ENCODE data around the gene CACNB3.
A peak's percentile ranks its signal among the peaks of the same experiment; 100 is the strongest.
"Not testable (repeated sequence)": the region's sequence is repeated elsewhere in the genome, so short reads cannot be mapped to it uniquely, and the experiment has no call there.

CACNB3 gene

DNA sequence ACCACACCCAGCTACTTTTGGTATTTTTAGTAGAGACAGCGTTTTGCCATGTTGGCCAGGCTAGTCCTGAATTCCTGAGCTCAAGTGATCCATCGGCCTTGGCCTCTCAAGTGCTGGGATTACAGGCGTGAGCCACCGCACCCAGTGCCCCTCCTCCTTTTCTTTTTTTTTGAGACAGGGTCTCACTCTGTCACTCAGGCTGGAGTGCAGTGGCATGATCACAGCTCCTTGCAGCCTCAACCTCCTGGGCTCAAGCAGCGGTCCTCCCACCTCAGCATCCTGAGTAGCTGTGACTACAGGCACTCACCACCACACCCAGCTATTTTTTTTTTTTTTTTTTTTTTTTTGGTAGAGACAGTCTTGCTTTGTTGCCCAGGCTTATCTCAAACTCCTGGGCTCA, 41.9 kb downstream of the CACNB3 start:
- peaks cover 15% of the 10 kb centered on the region; the same call in 1 of the 2 replicates for H3K27me3 ChIP-seq (ENCODE audit: control insufficient read depth, insufficient read depth, low read length)
- not testable (repeated sequence) for H3K27ac ChIP-seq (ENCODE audit: low read depth, low read length); H3K9ac ChIP-seq (ENCODE audit: low read length); H3K9me3 ChIP-seq (ENCODE audit: control insufficient read depth, insufficient read depth, low read depth, low read length); H3K4me3 ChIP-seq (ENCODE audit: low read depth, low read length)
- peaks cover 33% of the 10 kb centered on the region for H3K36me3 ChIP-seq (ENCODE audit: control insufficient read depth, insufficient read depth, low read length)
- peaks cover 28% of the 10 kb centered on the region for H3K4me1 ChIP-seq (ENCODE audit: control insufficient read depth, insufficient read depth, low read length)

DNA sequence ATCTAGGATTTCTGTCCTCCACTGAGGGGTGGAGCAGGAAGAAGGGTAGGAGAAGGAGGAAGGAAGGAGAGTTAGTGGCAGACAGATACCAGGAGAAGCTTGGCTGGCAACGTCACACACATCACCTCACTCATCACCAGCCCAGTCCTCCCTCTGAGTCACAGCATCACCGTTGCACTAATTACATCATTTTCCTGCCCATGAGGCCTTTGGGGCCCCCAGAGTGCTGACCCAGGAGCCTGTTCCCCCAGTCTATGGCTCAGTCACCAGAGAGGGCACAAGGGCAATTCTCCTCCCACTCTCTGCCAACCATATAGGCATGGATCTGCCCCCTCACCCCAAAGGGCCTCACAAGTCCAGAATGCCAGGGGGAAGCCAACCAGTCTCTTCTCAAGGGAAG, 42.8 kb downstream of the CACNB3 start:
- Histone ChIP-seq H3K9me3 (ENCODE audit: control insufficient read depth, insufficient read depth, low read depth, low read length) (no peaks in the 10 kb centered on the region), H3K36me3 (ENCODE audit: control insufficient read depth, insufficient read depth, low read length) (peaks cover 33% of the 10 kb centered on the region), H3K4me1 (ENCODE audit: control insufficient read depth, insufficient read depth, low read length) (peaks cover 31% of the 10 kb centered on the region), H3K27me3 (ENCODE audit: control insufficient read depth, insufficient read depth, low read length) (peaks cover 18% of the 10 kb centered on the region; the same call in 1 of the 2 replicates), H3K4me3 (ENCODE audit: low read depth, low read length) (no peak overlapping the region), H3K27ac (ENCODE audit: low read depth, low read length) (no peak overlapping the region), H3K9ac (ENCODE audit: low read length) (no peak overlapping the region)

DNA sequence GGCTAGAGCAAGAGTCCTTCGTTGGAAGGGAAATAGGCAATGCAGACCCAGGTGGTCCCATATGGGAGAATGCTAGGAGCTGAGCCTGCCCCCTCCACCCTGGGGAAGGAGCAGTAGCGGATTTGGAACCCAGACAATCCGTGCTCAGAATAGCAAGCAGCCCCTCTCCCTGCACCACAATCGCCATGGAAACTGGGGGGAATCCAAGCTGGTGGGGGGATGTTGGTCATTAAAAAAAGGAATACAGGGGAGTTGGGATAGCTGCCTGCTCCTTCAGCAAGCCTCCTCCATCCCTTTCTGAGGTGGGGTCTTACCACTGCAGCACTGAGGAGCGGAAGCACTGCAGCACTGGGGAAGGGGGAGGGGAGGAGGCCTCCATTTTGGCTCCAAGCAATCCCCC, 44.5 kb downstream of the CACNB3 start:
- peaks cover 33% of the 10 kb centered on the region for H3K4me1 ChIP-seq (ENCODE audit: control insufficient read depth, insufficient read depth, low read length)
- H3K27ac ChIP-seq (ENCODE audit: low read depth, low read length) = no peak overlapping the region
- peaks cover 27% of the 10 kb centered on the region for H3K36me3 ChIP-seq (ENCODE audit: control insufficient read depth, insufficient read depth, low read length)
- no peaks in the 10 kb centered on the region for H3K9me3 ChIP-seq (ENCODE audit: control insufficient read depth, insufficient read depth, low read depth, low read length)
- H3K9ac ChIP-seq (ENCODE audit: low read length) = no peak overlapping the region
- no peak overlapping the region for H3K4me3 ChIP-seq (ENCODE audit: low read depth, low read length)
- peaks cover 18% of the 10 kb centered on the region; the same call in 1 of the 2 replicates for H3K27me3 ChIP-seq (ENCODE audit: control insufficient read depth, insufficient read depth, low read length)

- H3K27me3 ChIP-seq (ENCODE audit: control insufficient read depth, insufficient read depth, low read length) = peaks cover 18% of the 10 kb centered on the region; the same call in 1 of the 2 replicates
- H3K27ac ChIP-seq (ENCODE audit: low read depth, low read length) = no peak overlapping the region
- no peaks in the 10 kb centered on the region for H3K9me3 ChIP-seq (ENCODE audit: control insufficient read depth, insufficient read depth, low read depth, low read length)
- peaks cover 33% of the 10 kb centered on the region for H3K4me1 ChIP-seq (ENCODE audit: control insufficient read depth, insufficient read depth, low read length)
- no peak overlapping the region for H3K9ac ChIP-seq (ENCODE audit: low read length)
- H3K4me3 ChIP-seq (ENCODE audit: low read depth, low read length) = no peak overlapping the region
- peaks cover 22% of the 10 kb centered on the region for H3K36me3 ChIP-seq (ENCODE audit: control insufficient read depth, insufficient read depth, low read length)
These were observed 45.0 kb downstream of the CACNB3 start for GRCh38 chr12:48863291-48863690.

DNA sequence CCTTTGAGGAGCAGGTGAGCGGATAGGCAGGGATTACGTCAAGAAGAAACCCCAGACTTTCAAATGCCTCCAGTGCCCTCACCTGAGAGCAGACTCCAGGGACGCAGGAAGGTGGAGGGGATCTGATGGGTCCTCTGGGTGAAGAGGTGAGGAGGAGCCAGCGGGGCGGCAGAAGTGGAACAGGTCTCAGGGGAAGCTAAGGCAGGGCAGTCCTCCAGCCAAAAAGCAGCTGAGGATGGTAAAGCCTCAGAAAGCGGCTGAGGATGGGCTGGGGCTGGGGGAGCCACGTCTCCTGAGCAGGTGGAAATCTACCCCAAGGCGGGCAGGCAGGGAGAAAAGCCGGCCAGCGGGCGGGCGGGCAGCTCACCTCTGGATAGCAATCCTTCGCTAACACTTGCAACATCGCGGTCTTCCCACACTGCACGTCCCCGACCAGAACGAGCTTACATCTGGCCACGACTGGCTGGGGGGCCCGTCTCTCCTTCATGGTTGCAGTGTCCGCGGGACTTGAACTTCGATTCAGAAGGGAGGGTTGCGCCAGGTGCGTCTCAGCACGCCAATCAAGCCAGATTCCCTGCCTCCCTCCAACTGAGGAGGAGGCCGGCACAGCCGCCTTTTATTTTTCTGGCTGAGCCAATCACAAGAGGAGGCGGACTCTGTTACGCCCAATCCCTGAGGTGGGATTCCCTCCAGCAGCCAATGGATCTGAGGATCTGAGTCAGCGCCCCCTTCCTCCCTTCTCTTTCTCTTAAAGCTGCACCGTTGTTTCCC, 47.2 kb downstream of the CACNB3 start, which contains the start of gene RND1:
TSS of gene RND1 (minus strand) at position 590 of the 771 bp plus-strand sequence. CDS start at position 487, 103 bp downstream.
- Histone ChIP-seq H3K27me3 (ENCODE audit: control insufficient read depth, insufficient read depth, low read length) (peaks cover 18% of the 10 kb centered on the region; the same call in 1 of the 2 replicates), H3K27ac (ENCODE audit: low read depth, low read length) (0 out of 2 replicates have a peak within 1 kb of the TSS, but pooled peaks have one; percentile 15), H3K4me1 (ENCODE audit: control insufficient read depth, insufficient read depth, low read length) (peaks cover 33% of the 10 kb centered on the region), H3K9me3 (ENCODE audit: control insufficient read depth, insufficient read depth, low read depth, low read length) (no peaks in the 10 kb centered on the region), H3K36me3 (ENCODE audit: control insufficient read depth, insufficient read depth, low read length) (peaks cover 20% of the 10 kb centered on the region), H3K9ac (ENCODE audit: low read length) (peak within 1 kb of the TSS; percentile 32), H3K4me3 (ENCODE audit: low read depth, low read length) (peak within 1 kb of the TSS; percentile 82)

DNA sequence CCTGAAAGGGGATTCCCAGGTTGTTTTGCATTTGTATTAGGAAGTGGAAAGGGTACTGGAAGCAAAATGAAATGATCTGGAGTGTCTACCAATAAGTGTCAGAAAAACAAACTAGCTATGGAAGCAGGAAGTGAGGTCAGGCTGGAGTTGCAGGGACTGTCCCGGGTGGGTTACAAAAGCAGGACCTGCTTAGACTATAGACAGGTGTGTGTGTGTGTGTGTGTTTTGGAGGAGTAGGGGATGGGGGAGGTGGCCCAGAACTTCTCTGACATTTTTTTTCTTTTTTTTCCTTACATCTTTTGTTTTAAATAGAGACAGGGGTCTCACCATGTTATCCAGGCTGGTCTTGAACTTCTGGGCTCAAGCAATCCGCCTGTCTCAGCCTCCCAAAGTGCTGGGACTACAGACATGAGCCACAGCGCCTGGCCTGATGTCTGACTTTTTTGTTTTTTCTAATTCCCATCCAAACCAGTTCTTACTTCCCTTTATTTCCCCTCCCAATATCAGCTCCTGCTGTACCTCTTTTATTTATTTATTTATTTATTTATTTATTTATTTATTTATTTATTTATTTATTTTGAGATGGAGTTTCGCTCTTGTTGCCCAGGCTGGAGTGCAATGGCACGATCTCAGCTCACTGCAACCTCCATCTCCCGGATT, 47.9 kb downstream of the CACNB3 start:
- Histone ChIP-seq H3K4me1 (ENCODE audit: control insufficient read depth, insufficient read depth, low read length) (peaks cover 33% of the 10 kb centered on the region), H3K4me3 (ENCODE audit: low read depth, low read length) (peak overlapping the region; percentile 82), H3K36me3 (ENCODE audit: control insufficient read depth, insufficient read depth, low read length) (peaks cover 13% of the 10 kb centered on the region), H3K9me3 (ENCODE audit: control insufficient read depth, insufficient read depth, low read depth, low read length) (no peaks in the 10 kb centered on the region), H3K27me3 (ENCODE audit: control insufficient read depth, insufficient read depth, low read length) (peaks cover 18% of the 10 kb centered on the region; the same call in 1 of the 2 replicates), H3K9ac (ENCODE audit: low read length) (no peak overlapping the region), H3K27ac (ENCODE audit: low read depth, low read length) (0 out of 2 replicates have a peak overlapping the region, but pooled peaks have one; percentile 15)

- H3K36me3 ChIP-seq (ENCODE audit: control insufficient read depth, insufficient read depth, low read length) = 0 out of 2 replicates have a peak, but pooled peaks cover under 1% of the 10 kb centered on the region
- no peak overlapping the region for H3K4me3 ChIP-seq (ENCODE audit: low read depth, low read length)
- peaks cover 18% of the 10 kb centered on the region; the same call in 1 of the 2 replicates for H3K27me3 ChIP-seq (ENCODE audit: control insufficient read depth, insufficient read depth, low read length)
- H3K9me3 ChIP-seq (ENCODE audit: control insufficient read depth, insufficient read depth, low read depth, low read length) = no peaks in the 10 kb centered on the region
- no peak overlapping the region for H3K9ac ChIP-seq (ENCODE audit: low read length)
- H3K4me1 ChIP-seq (ENCODE audit: control insufficient read depth, insufficient read depth, low read length) = peaks cover 22% of the 10 kb centered on the region
- no peak overlapping the region for H3K27ac ChIP-seq (ENCODE audit: low read depth, low read length)
These were observed 50.2 kb downstream of the CACNB3 start for GRCh38 chr12:48868451-48868850.

DNA sequence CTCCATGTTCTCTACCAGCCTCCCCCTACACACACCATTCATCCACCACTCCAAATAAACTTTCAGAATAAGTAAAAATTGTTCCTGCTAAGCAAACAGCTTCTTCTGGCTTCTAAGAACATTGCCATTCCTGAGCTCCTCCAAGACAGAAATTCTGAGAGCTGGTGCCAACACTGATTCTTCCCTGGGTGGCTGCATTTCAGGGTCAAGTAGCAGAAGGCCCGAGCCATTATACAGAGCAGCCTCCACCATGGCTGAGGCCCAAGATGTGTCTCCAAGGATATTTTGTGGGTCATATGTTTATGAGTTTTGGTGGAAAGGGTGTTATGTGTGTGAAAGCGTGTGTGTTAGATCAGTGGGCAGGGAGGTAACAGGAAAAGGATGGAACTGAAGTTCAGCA, 50.9 kb downstream of the CACNB3 start:
- Histone ChIP-seq H3K4me3 (ENCODE audit: low read depth, low read length) (no peak overlapping the region), H3K4me1 (ENCODE audit: control insufficient read depth, insufficient read depth, low read length) (peaks cover 15% of the 10 kb centered on the region), H3K36me3 (ENCODE audit: control insufficient read depth, insufficient read depth, low read length) (no peaks in the 10 kb centered on the region), H3K27me3 (ENCODE audit: control insufficient read depth, insufficient read depth, low read length) (peaks cover 14% of the 10 kb centered on the region; the same call in 1 of the 2 replicates), H3K27ac (ENCODE audit: low read depth, low read length) (no peak overlapping the region), H3K9ac (ENCODE audit: low read length) (no peak overlapping the region), H3K9me3 (ENCODE audit: control insufficient read depth, insufficient read depth, low read depth, low read length) (no peaks in the 10 kb centered on the region)

- no peaks in the 10 kb centered on the region for H3K36me3 ChIP-seq (ENCODE audit: control insufficient read depth, insufficient read depth, low read length)
- H3K4me3 ChIP-seq (ENCODE audit: low read depth, low read length) = no peak overlapping the region
- no peaks in the 10 kb centered on the region for H3K9me3 ChIP-seq (ENCODE audit: control insufficient read depth, insufficient read depth, low read depth, low read length)
- no peak overlapping the region for H3K9ac ChIP-seq (ENCODE audit: low read length)
- no peaks in the 10 kb centered on the region for H3K27me3 ChIP-seq (ENCODE audit: control insufficient read depth, insufficient read depth, low read length)
- H3K4me1 ChIP-seq (ENCODE audit: control insufficient read depth, insufficient read depth, low read length) = no peaks in the 10 kb centered on the region
- no peak overlapping the region for H3K27ac ChIP-seq (ENCODE audit: low read depth, low read length)
These were observed 54.8 kb downstream of the CACNB3 start for GRCh38 chr12:48873096-48873495.

DNA sequence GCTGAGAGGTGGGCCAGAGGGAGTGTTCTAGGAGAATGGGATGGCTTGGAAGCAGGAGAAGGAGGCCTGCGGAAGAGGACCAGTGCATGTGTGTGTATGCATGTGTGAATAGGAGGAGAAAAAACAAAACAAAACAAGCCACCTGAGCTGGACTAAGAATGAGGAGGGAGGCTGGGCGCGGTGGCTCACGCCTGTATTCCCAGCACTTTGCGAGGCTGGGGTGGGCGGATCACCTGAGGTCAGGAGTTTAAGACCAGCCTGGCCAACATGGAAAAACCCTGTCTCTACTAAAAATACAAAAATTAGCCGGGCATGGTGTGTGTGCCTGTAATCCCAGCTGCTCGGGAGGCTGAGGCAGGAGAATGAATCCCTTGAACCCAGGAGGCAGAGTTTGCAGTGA, 55.2 kb downstream of the CACNB3 start:
- not testable (repeated sequence) for H3K9me3 ChIP-seq (ENCODE audit: control insufficient read depth, insufficient read depth, low read depth, low read length); H3K27me3 ChIP-seq (ENCODE audit: control insufficient read depth, insufficient read depth, low read length); H3K36me3 ChIP-seq (ENCODE audit: control insufficient read depth, insufficient read depth, low read length); H3K27ac ChIP-seq (ENCODE audit: low read depth, low read length); H3K9ac ChIP-seq (ENCODE audit: low read length); H3K4me1 ChIP-seq (ENCODE audit: control insufficient read depth, insufficient read depth, low read length); H3K4me3 ChIP-seq (ENCODE audit: low read depth, low read length)

DNA sequence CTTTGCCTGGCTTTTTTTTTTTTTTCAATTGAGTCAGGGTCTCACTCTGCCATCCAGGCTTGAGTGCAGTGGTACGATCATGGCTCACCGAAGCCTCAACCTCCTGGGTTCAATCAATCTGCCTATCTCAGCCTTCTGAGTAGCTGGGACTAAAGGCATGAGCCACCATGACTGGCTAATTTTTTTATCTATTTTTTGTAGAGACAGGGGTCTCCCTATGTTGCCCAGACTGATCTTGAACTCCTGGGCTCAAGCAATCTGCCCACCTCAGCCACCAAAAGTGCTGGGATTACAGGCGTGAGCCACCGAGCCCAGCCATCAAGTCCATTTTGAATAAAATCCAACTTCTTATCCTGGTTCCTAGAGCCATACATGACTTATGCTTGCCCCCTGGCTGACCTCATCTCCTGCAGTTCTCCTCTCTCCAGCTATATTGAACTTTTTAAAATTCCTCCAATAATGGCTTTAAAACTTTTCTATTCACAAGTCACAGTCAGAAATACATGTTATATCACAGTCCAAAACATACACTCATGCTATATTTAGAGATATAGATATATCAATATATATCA, 57.7 kb downstream of the CACNB3 start:
- no peak overlapping the region for H3K4me3 ChIP-seq (ENCODE audit: low read depth, low read length)

More for the DNA sequence above, 57.7 kb downstream of the CACNB3 start:
- no peaks in the 10 kb centered on the region for H3K4me1 ChIP-seq (ENCODE audit: control insufficient read depth, insufficient read depth, low read length)
- H3K9ac ChIP-seq (ENCODE audit: low read length) = no peak overlapping the region
- no peaks in the 10 kb centered on the region for H3K36me3 ChIP-seq (ENCODE audit: control insufficient read depth, insufficient read depth, low read length)
- H3K27me3 ChIP-seq (ENCODE audit: control insufficient read depth, insufficient read depth, low read length) = 0 out of 2 replicates have a peak, but pooled peaks cover 3% of the 10 kb centered on the region
- no peak overlapping the region for H3K27ac ChIP-seq (ENCODE audit: low read depth, low read length)
- no peaks in the 10 kb centered on the region for H3K9me3 ChIP-seq (ENCODE audit: control insufficient read depth, insufficient read depth, low read depth, low read length)
